Measurements from ENCODE around the gene SYT1.

DNA sequence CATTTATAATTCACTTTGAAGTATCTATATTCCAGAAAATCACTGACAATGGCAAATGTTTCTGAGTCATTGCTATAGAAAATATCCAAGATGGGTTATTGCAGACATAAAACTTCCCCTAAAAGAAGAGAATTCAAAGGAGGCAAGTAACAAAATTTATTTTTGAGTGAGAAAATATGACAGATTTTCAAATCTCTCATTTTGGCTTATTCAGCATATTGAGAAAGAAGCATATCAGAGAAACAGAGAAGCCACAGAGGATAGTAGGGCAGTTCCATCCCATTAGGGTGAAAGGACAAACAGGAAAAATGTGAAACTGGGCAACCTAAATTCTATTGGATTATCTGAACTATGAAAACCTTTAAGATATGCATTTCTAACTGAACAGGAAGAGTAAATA lies 85.0 kb downstream of the SYT1 start:
- TF ChIP-seq, protein P1, sequence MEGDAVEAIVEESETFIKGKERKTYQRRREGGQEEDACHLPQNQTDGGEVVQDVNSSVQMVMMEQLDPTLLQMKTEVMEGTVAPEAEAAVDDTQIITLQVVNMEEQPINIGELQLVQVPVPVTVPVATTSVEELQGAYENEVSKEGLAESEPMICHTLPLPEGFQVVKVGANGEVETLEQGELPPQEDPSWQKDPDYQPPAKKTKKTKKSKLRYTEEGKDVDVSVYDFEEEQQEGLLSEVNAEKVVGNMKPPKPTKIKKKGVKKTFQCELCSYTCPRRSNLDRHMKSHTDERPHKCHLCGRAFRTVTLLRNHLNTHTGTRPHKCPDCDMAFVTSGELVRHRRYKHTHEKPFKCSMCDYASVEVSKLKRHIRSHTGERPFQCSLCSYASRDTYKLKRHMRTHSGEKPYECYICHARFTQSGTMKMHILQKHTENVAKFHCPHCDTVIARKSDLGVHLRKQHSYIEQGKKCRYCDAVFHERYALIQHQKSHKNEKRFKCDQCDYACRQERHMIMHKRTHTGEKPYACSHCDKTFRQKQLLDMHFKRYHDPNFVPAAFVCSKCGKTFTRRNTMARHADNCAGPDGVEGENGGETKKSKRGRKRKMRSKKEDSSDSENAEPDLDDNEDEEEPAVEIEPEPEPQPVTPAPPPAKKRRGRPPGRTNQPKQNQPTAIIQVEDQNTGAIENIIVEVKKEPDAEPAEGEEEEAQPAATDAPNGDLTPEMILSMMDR (IDR thresholded peaks at IDR 0.05), result no peak
- TF ChIP-seq POLR2A (IDR thresholded peaks at IDR 0.05), result no peak
